ENCODE results near the gene MAN1C1. TPM values are rescaled to one million over a fixed set of nuclear protein-coding genes. Genes with fewer than 3 reads are reported as not detected.

Gene MAN1C1
- total RNA-seq, 1 experiment from 2014 or later, result 1.5 TPM

GRCh38 chr1:25573961-25574360 lies 42.6 kb upstream of the MAN1C1 start:
- no peak overlapping the region for H3K4me3 ChIP-seq (ENCODE audit: low read depth in 2 of 2, low read length in 2 of 2)
- in situ Hi-C loops (cut with HindIII; ENCODE audit: low pct_unique_long_range_greater_than_20kb, low sequenced_read_pairs), result no loop called here
- no peaks in the 10 kb centered on the region for H3K27me3 ChIP-seq (ENCODE audit: control insufficient read depth, insufficient read depth, low read length)
- CTCF ChIA-PET, result interaction anchor here (0.5 to 1.1 kb wide), 3 partner anchors 10 to 74 kb away, joined by 3 to 4 read pairs (median 3); no protein-coding TSS in a partner anchor
- ATAC-seq, result no peak
- peaks cover 2% of the 10 kb centered on the region; the same call in 1 of the 2 replicates for H3K4me1 ChIP-seq (ENCODE audit: control insufficient read depth, insufficient read depth, low read length)
- TF ChIP-seq SIN3A (IDR thresholded peaks at IDR 0.05; ENCODE audit: borderline replicate concordance, insufficient read depth, low read depth, low read length) (no peak), CTCF (IDR thresholded peaks at IDR 0.05) (no peak), POLR2AphosphoS5 (IDR thresholded peaks at IDR 0.05; ENCODE audit: low read depth, low read length) (no peak), TCF7L2 (IDR thresholded peaks at IDR 0.05; ENCODE audit: low read depth, low read length) (no peak)
- TF ChIP-seq, protein P1, sequence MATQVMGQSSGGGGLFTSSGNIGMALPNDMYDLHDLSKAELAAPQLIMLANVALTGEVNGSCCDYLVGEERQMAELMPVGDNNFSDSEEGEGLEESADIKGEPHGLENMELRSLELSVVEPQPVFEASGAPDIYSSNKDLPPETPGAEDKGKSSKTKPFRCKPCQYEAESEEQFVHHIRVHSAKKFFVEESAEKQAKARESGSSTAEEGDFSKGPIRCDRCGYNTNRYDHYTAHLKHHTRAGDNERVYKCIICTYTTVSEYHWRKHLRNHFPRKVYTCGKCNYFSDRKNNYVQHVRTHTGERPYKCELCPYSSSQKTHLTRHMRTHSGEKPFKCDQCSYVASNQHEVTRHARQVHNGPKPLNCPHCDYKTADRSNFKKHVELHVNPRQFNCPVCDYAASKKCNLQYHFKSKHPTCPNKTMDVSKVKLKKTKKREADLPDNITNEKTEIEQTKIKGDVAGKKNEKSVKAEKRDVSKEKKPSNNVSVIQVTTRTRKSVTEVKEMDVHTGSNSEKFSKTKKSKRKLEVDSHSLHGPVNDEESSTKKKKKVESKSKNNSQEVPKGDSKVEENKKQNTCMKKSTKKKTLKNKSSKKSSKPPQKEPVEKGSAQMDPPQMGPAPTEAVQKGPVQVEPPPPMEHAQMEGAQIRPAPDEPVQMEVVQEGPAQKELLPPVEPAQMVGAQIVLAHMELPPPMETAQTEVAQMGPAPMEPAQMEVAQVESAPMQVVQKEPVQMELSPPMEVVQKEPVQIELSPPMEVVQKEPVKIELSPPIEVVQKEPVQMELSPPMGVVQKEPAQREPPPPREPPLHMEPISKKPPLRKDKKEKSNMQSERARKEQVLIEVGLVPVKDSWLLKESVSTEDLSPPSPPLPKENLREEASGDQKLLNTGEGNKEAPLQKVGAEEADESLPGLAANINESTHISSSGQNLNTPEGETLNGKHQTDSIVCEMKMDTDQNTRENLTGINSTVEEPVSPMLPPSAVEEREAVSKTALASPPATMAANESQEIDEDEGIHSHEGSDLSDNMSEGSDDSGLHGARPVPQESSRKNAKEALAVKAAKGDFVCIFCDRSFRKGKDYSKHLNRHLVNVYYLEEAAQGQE (IDR thresholded peaks at IDR 0.05; ENCODE audit: insufficient read depth in 1 of 2, low read depth in 2 of 2, low read length in 1 of 2), result no peak
- intact Hi-C loops (cut with micrococcal nuclease; ENCODE audit: unreplicated experiment), result no loop called here
- POLR2A ChIA-PET, result no interaction called here
- H3K27ac ChIP-seq (ENCODE audit: low read length), result no peak overlapping the region
- BruUV-seq (replicated peaks), result no TSS peak
- no peak for DNase-seq (ENCODE audit: low read depth, low spot score)
- no peaks in the 10 kb centered on the region for H3K9me3 ChIP-seq (ENCODE audit: control insufficient read depth, insufficient read depth, low read depth, low read length)
- H3K36me3 ChIP-seq (ENCODE audit: control insufficient read depth, insufficient read depth, low read length), result no peaks in the 10 kb centered on the region

DNA sequence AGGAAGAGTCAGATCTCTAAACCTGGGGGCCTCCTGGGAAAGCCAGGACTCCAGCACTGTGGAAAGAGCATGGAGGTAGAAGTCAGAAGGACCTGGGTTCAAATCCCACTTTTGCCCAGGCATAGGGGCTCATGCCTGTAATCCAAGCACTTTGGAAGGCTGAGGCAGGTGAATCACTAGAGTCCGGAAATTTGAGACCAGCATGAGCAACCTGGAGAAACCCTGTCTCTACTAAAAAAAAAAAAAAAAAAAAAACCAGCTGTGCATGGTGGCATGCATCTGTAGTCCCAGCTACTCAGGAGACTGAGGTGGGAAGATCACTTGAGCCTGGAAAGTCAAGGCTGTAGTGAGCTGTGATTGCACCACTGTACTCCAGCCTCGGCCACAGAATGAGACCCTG lies 41.4 kb upstream of the MAN1C1 start:
- POLR2A ChIA-PET, result interaction anchor here (0.5 kb wide), 1 partner anchor 832 kb away, joined by 5 read pairs; no protein-coding TSS in a partner anchor
- H3K4me3 ChIP-seq (ENCODE audit: low read depth in 2 of 2, low read length in 2 of 2), result no peak overlapping the region
- H3K36me3 ChIP-seq (ENCODE audit: control insufficient read depth, insufficient read depth, low read length), result no peaks in the 10 kb centered on the region
- no peaks in the 10 kb centered on the region for H3K27me3 ChIP-seq (ENCODE audit: control insufficient read depth, insufficient read depth, low read length)
- TF ChIP-seq POLR2AphosphoS5 (IDR thresholded peaks at IDR 0.05; ENCODE audit: low read depth, low read length), result no peak
- no peak for TF ChIP-seq SIN3A (IDR thresholded peaks at IDR 0.05; ENCODE audit: borderline replicate concordance, insufficient read depth, low read depth, low read length)
- TF ChIP-seq CTCF (IDR thresholded peaks at IDR 0.05), result no peak
- TF ChIP-seq, protein P1 (IDR thresholded peaks at IDR 0.05; ENCODE audit: insufficient read depth in 1 of 2, low read depth in 2 of 2, low read length in 1 of 2), result no peak
- no peak for TF ChIP-seq TCF7L2 (IDR thresholded peaks at IDR 0.05; ENCODE audit: low read depth, low read length)
- intact Hi-C loops (cut with micrococcal nuclease; ENCODE audit: unreplicated experiment), result no loop called here
- no peaks in the 10 kb centered on the region; the same call in 1 of the 2 replicates for H3K4me1 ChIP-seq (ENCODE audit: control insufficient read depth, insufficient read depth, low read length)
- CTCF ChIA-PET, result interaction anchor here (0.6 to 0.7 kb wide), 2 partner anchors 33 to 149 kb away, joined by 4 to 10 read pairs; no protein-coding TSS in a partner anchor
- H3K27ac ChIP-seq (ENCODE audit: low read length), result no peak overlapping the region
- no peaks in the 10 kb centered on the region for H3K9me3 ChIP-seq (ENCODE audit: control insufficient read depth, insufficient read depth, low read depth, low read length)
- in situ Hi-C loops (cut with HindIII; ENCODE audit: low pct_unique_long_range_greater_than_20kb, low sequenced_read_pairs), result no loop called here
- ATAC-seq, result no peak
- BruUV-seq (replicated peaks), result no TSS peak
- no peak for DNase-seq (ENCODE audit: low read depth, low spot score)
